GM12801 (cell line): ENCODE results near the gene WDR33.

Experiments
- CTCF ChIP-seq: IDR thresholded peaks from one replicate; pipeline ENCODE4 v1.5.1; 2011; ENCODE audit warnings: control low read depth; ENCODE audit not compliant: insufficient read length; ENCODE audit errors: extremely low read depth

The WDR33 gene

GRCh38 chr2:127701193-127701650, 109.7 kb downstream of the WDR33 start, which contains the start of gene SFT2D3:
TSS of gene SFT2D3 (plus strand) at chr2:127701497. CDS start at chr2:127701529, 32 bp downstream.
- TF ChIP-seq CTCF: no peak

- no peak for TF ChIP-seq CTCF
Measured at GRCh38 chr2:127700527-127701192, 110.3 kb downstream of the WDR33 start.

- TF ChIP-seq CTCF: no peak
Measured at GRCh38 chr2:127698553-127699355, 112.2 kb downstream of the WDR33 start.

- no peak for TF ChIP-seq CTCF
Measured at GRCh38 chr2:127697482-127698180, 113.3 kb downstream of the WDR33 start.

GRCh38 chr2:127695491-127696472, 115.2 kb downstream of the WDR33 start:
- no peak for TF ChIP-seq CTCF

- no peak for TF ChIP-seq CTCF
Measured at GRCh38 chr2:127694986-127695385, 116.0 kb downstream of the WDR33 start.
